PC-3 (cell line): ENCODE data around the gene MYCL. TPM values are rescaled to one million over a fixed set of nuclear protein-coding genes. Genes with fewer than 3 reads are reported as not detected.

Experiments
- ATAC-seq: fragments of 200-7000 bp; cut with Tn5 transposase; 2 replicates; pipeline ENCODE4 v1.9.1; 2020; ENCODE audit warnings: mild to moderate bottlenecking, moderate library complexity
- BruUV-seq: library from RNA; stranded (reverse); fragments of 400-500 nt; replicated peaks from 2 replicates; lab custom pipeline; 2021; lab: Mats Ljungman, UMichigan
- CTCF ChIA-PET: fragments of 300-600 bp; sonication (Branson Sonifier 250); formaldehyde crosslinking; loops from one replicate; lab custom pipeline; 2022; ENCODE audit warnings: antibody characterized with exemption; lab: Charles Lee
- POLR2A ChIA-PET: fragments of 300-600 bp; sonication (Branson Sonifier 250); formaldehyde crosslinking; loops from one replicate; lab custom pipeline; 2022; ENCODE audit warnings: antibody characterized with exemption; ENCODE audit not compliant: unreplicated experiment; lab: Charles Lee
- DNase-seq: peaks from one replicate; pipeline ENCODE4 v3.0.0-alpha.2; 2015
- H2AFZ ChIP-seq: fragments of 300-600 bp; sonication (generic); 2 replicates; pipeline ENCODE4 v1.6.0; 2016; ENCODE audit warnings: antibody characterized with exemption, low read length
- H3F3A ChIP-seq: fragments of 300-600 bp; sonication (generic); one replicate; pipeline ENCODE4 v1.6.0; 2017; ENCODE audit warnings: antibody characterized with exemption, low read length, control low read depth, mild to moderate bottlenecking; ENCODE audit not compliant: unreplicated experiment
- H3K27ac ChIP-seq: fragments of 300-600 bp; sonication (generic); 2 replicates; pipeline ENCODE4 v1.5.1; 2016; ENCODE audit warnings: mild to moderate bottlenecking, low read length
- H3K27me3 ChIP-seq: fragments of 300-600 bp; sonication (generic); 2 replicates; pipeline ENCODE4 v1.6.1; 2016; ENCODE audit warnings: low read length, mixed read lengths
- H3K36me3 ChIP-seq: fragments of 300-600 bp; sonication (generic); 2 replicates; pipeline ENCODE4 v1.6.1; 2016; ENCODE audit warnings: low read depth, mixed run types, low read length, mixed read lengths
- H3K4me1 ChIP-seq: fragments of 300-600 bp; sonication (generic); 2 replicates; pipeline ENCODE4 v1.5.1; 2016; ENCODE audit warnings: low read length; ENCODE audit not compliant: insufficient read depth
- H3K4me2 ChIP-seq: fragments of 300-600 bp; sonication (generic); 2 replicates; pipeline ENCODE4 v1.6.0; 2016; ENCODE audit warnings: low read length
- H3K4me3 ChIP-seq: fragments of 300-600 bp; sonication (generic); 2 replicates; pipeline ENCODE4 v1.5.1; 2016; ENCODE audit warnings: mild to moderate bottlenecking, low read length, mixed read lengths
- H3K79me2 ChIP-seq: fragments of 300-600 bp; sonication (generic); 2 replicates; pipeline ENCODE4 v1.6.1; 2017; ENCODE audit warnings: low read length, mixed read lengths
- H3K9ac ChIP-seq: fragments of 300-600 bp; sonication (generic); 2 replicates; pipeline ENCODE4 v1.6.0; 2016; ENCODE audit warnings: mild to moderate bottlenecking, low read length
- H3K9me2 ChIP-seq: fragments of 300-600 bp; sonication (generic); replicated peaks from 2 replicates; pipeline ENCODE4 v1.6.1; 2016; ENCODE audit warnings: mixed run types, low read length, mixed read lengths
- H3K9me3 ChIP-seq: fragments of 300-600 bp; sonication (generic); 2 replicates; pipeline ENCODE4 v1.6.1; 2016; ENCODE audit warnings: low read length, mixed read lengths
- H4K20me1 ChIP-seq: fragments of 300-600 bp; sonication (generic); 2 replicates; pipeline ENCODE4 v1.6.1; 2016; ENCODE audit warnings: low read length, mixed read lengths
- EZH2 ChIP-seq: fragments of 300-600 bp; sonication (generic); IDR thresholded peaks from one replicate; pipeline ENCODE4 v1.6.1; 2017; ENCODE audit warnings: antibody characterized with exemption, mild to moderate bottlenecking, low read length; ENCODE audit not compliant: unreplicated experiment
- EZH2phosphoT487 ChIP-seq: fragments of 300-600 bp; sonication (generic); IDR thresholded peaks from 2 replicates; pipeline ENCODE4 v1.6.1; 2018; ENCODE audit warnings: mild to moderate bottlenecking, antibody characterized with exemption, low read length, borderline replicate concordance
- intact Hi-C: fragments of 100-400 bp; cut with micrococcal nuclease; formaldehyde crosslinking; loops from 2 replicates; pipeline ENCODE4 v1.9.0; 2023
- total RNA-seq: library from RNA; depleted of rRNA; stranded (reverse); fragments of >200 nt; gene quantifications from 2 replicates; pipeline ENCODE4 v1.2.3, GENCODE V29; 2014
- TF ChIP-seq, protein P1 (sequence below): fragments of 300-600 bp; sonication (generic); conservative IDR thresholded peaks from 2 replicates; pipeline ENCODE4 v1.5.1; 2017; ENCODE audit warnings: antibody characterized with exemption, low read depth, mild to moderate bottlenecking, low read length

MYCL gene
- total RNA-seq, 1 experiment from 2014 or later, result 4.0 TPM

DNA sequence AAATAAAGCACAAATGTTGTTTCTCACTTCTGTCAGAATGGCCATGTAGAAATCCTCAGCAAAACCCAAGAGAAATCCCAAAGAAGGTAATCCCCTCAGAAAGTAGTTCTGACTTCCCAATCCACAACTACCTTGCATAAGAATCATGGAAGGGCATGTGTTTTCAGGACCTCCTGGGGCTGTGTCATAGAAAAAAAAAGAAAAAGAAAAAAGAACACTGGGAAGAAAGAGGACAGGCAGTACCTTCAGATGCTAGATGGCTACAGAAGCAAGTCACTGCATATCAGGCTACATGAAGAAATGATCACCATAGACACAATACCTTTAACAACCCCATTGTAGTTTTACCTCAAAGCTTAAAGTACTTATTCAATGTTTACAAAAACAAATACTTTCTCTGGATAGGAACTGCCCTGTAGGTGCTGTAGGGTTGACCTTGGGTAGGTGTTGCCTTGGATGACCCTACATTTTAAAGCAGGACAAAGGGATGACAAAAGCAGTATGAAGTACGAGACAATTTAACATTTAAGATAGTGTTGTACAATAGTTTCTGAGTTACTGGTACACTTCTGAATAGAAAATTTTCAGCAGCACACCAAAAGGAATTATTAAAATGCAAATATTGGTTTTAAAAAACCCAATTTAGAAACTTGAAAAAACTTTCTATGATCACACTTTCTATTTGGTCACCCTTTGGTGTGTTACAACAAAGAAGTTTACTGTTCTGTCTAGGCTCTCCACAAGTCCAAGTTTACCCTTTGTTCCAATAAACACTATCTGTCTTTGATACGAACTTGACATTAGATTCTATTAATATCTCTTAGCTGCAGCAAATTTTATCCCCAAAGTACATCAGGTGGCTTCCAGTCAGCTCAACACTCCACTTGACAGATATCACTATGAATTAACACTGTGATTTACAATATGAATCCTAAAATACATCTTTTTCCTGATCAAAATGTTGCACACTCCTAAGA lies 23.4 kb downstream of the MYCL start:
- intact Hi-C loops, result no loop called here
- Histone ChIP-seq H3K9me3 (no peaks in the 10 kb centered on the region), H4K20me1 (peaks cover 33% of the 10 kb centered on the region), H3K27me3 (no peaks in the 10 kb centered on the region), H3K4me2 (no peak overlapping the region), H3K4me3 (no peak overlapping the region), H3K36me3 (peaks cover 13% of the 10 kb centered on the region; the same call in 1 of the 2 replicates), H3K9me2 (no peaks in the 10 kb centered on the region), H3K4me1 (peaks cover 13% of the 10 kb centered on the region), H3F3A (no peaks in the 10 kb centered on the region), H2AFZ (no peak overlapping the region), H3K27ac (no peak overlapping the region), H3K79me2 (peaks cover 100% of the 10 kb centered on the region), H3K9ac (no peak overlapping the region)
- BruUV-seq, result no TSS peak
- POLR2A ChIA-PET, result no interaction called here
- CTCF ChIA-PET, result no interaction called here
- TF ChIP-seq, protein P1, sequence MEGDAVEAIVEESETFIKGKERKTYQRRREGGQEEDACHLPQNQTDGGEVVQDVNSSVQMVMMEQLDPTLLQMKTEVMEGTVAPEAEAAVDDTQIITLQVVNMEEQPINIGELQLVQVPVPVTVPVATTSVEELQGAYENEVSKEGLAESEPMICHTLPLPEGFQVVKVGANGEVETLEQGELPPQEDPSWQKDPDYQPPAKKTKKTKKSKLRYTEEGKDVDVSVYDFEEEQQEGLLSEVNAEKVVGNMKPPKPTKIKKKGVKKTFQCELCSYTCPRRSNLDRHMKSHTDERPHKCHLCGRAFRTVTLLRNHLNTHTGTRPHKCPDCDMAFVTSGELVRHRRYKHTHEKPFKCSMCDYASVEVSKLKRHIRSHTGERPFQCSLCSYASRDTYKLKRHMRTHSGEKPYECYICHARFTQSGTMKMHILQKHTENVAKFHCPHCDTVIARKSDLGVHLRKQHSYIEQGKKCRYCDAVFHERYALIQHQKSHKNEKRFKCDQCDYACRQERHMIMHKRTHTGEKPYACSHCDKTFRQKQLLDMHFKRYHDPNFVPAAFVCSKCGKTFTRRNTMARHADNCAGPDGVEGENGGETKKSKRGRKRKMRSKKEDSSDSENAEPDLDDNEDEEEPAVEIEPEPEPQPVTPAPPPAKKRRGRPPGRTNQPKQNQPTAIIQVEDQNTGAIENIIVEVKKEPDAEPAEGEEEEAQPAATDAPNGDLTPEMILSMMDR, result no peak
- TF ChIP-seq EZH2 (no peak), EZH2phosphoT487 (no peak)
- ATAC-seq, result no peak
- no peak for DNase-seq

DNA sequence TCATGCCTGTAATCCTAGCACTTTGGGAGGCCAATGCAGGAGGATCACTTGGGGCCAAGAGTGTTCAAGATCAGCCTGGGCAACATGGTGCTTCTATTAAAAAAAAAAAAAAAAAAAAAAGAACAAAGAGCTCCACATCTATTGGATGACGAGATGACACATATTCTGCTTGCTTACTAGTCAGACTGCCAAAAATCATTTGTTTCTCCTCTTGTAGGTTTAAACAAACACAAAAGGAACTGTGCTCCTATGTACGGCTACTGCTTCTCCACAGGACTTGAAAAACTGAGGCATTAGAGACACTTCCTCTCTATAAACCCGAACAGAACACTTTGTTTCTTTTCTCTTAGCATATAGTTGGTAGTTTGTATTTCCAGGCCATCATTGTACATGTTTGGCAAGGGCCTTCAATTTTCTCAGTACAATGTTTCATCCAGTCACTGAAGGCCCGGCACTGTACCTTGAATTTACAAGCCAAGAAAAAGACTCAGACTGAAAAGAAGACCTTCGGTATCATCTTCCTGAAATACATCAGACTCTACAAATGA lies 24.4 kb downstream of the MYCL start:
- H4K20me1 ChIP-seq, result peaks cover 34% of the 10 kb centered on the region
- no peak overlapping the region for H2AFZ ChIP-seq
- no peak overlapping the region for H3K4me2 ChIP-seq
- H3K27me3 ChIP-seq, result no peaks in the 10 kb centered on the region
- no peak for TF ChIP-seq EZH2phosphoT487
- no peak for TF ChIP-seq EZH2
- TF ChIP-seq, protein P1, result no peak
- H3K79me2 ChIP-seq, result peaks cover 99% of the 10 kb centered on the region
- CTCF ChIA-PET, result interaction anchor here (0.6 kb wide), 1 partner anchor 25 kb away, joined by 5 read pairs; no protein-coding TSS in a partner anchor
- no peak overlapping the region for H3K27ac ChIP-seq
- H3K4me1 ChIP-seq, result peaks cover 13% of the 10 kb centered on the region
- no peak for ATAC-seq
- intact Hi-C loops, result no loop called here
- peaks cover 13% of the 10 kb centered on the region; the same call in 1 of the 2 replicates for H3K36me3 ChIP-seq
- H3K9me2 ChIP-seq, result no peaks in the 10 kb centered on the region
- no peaks in the 10 kb centered on the region for H3F3A ChIP-seq
- POLR2A ChIA-PET, result no interaction called here
- H3K9ac ChIP-seq, result no peak overlapping the region
- no TSS peak for BruUV-seq
- no peaks in the 10 kb centered on the region for H3K9me3 ChIP-seq
- DNase-seq, result no peak
- H3K4me3 ChIP-seq, result no peak overlapping the region
